Stimulated activated CD8-positive, alpha-beta memory T cell treated with anti-CD3 and anti-CD28 coated beads, Interleukin-15, amount 100 ng/mL, for 1 hour (primary cell): ENCODE data around the gene SARNP.
"Not testable (repeated sequence)": the region's sequence is repeated elsewhere in the genome, so short reads cannot be mapped to it uniquely, and the experiment has no call there.

Experiments used
- DNase-seq: peaks from one replicate; pipeline ENCODE4 v3.0.0-alpha.2; 2020; ENCODE audit warnings: low read depth

Gene SARNP

DNA sequence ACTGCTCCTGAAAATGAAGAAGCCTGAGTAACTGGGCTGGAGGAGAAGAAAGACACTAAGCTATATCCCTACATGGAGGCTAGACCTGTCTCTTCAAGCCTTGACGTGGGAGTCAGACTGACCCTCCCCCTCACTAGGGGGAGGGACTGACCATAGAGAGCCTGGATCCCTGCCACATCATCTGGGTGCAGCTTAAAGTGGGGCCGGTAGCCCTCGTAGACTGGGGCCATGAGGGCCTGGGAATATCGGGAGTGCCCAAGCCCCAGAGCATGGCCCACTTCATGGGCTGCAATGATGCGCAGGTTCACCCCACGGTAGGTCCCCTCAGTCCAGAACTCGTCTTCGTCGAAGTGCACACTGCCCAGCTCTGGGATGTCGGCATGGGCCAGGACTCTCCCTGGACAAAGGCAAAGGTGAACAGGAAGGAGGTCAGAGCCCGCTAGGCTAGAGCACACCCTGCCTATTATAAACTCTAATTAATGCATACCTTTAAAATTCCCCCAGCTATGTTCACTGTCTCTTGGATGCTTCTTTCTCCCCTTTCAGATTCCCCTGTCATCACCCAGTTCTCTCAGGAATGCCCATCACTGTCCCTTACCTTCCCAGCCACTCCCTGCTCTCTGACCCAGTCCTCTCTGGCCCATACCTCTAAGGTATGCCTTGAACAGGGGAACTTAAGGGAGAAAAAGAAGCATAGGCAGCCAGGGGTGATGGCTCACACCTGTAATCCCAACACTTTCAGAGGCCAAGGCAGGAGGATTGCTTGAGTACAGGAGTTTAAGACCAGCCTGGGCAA lies 22.0 kb upstream of the SARNP start:
- no peak for DNase-seq

GRCh38 chr12:55838361-55838760 lies 20.8 kb upstream of the SARNP start:
- DNase-seq, result no peak

DNA sequence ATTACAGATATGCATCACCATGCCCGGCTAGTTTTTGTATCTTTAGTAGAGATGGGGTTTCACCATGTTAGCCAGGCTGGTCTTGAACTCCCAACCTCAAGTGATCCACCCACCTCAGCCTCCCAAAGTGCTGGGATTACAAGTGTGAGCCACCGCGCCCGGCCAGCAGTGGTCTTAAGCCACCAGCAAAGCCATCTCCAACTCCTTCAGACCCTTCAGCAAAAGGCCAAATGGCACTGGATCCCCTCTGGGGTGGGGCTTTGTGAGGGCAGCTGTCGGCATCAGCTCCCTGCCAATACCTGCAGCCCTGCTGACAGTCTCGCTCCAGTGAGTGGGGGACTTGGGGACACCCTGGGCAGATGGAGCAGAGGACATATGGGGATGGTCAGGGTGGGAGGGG lies 16.9 kb upstream of the SARNP start:
- not testable (repeated sequence) for DNase-seq

DNA sequence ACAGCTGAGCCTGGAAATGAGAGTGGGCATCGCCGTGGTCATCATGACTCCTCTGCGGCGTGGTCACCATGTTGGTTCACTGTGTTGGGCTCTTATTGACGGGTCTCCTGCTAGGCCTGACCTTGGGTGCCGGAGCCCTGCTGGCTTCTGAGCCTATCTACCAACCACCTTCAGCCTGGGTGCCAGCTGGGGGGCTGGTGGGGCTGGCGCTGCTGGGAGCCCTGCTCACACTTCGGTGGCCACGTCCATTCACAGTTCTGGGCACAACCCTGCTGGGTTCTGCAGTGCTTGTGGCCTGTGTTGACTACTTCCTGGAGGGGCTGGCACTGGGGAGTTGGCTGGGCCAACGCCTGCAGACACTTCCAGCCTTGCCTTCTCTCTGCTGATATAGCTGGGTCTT lies 15.5 kb upstream of the SARNP start:
- DNase-seq, result no peak

DNA sequence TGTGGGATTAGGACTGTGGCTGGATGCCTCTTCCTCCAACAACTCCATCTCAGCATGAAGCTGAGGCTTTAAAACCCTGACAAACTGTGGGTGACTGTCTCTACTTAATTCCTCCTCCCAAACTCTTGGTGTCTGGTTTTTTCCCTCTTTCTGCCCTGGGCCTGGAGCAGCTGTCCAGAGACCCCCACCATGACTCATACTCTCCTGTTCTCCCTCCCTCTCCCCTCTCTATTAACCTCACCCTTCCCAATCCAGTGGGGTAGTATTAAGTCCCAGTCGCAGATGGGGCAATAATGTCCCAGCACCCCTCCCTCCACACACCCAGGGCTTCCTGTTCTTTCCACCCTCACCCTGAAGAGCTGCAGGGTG lies 13.9 kb upstream of the SARNP start:
- no peak for DNase-seq

GRCh38 chr12:55830601-55831446 lies 13.3 kb upstream of the SARNP start:
- DNase-seq, result peak; percentile 25

- no peak for DNase-seq
Observed at GRCh38 chr12:55829967-55830600, 12.6 kb upstream of the SARNP start.

GRCh38 chr12:55828357-55828756 lies 10.8 kb upstream of the SARNP start:
- no peak for DNase-seq

- no peak for DNase-seq
Observed at GRCh38 chr12:55827806-55828205, 10.3 kb upstream of the SARNP start.

DNA sequence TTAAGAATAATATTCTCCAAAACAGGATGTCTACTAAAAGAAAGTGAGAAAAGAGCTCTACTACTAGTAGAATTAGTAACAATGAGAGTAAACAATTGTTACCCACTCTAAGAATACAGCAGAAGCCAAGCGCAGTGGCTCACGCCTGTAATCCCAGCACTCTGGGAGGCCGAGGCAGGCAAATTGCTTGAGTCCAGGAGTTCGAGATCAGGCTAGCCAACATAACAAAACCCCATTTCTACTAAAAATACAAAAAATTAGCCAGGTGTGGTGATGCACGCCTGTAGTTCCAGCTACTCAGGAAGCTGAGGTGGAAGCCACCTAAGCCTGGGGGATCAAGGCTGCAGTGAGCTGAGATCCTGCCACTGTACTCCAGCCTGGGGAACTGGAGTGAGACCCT lies 7.2 kb upstream of the SARNP start:
- DNase-seq, result no peak

- no peak for DNase-seq
Observed at GRCh38 chr12:55823419-55823818, 5.9 kb upstream of the SARNP start.

DNA sequence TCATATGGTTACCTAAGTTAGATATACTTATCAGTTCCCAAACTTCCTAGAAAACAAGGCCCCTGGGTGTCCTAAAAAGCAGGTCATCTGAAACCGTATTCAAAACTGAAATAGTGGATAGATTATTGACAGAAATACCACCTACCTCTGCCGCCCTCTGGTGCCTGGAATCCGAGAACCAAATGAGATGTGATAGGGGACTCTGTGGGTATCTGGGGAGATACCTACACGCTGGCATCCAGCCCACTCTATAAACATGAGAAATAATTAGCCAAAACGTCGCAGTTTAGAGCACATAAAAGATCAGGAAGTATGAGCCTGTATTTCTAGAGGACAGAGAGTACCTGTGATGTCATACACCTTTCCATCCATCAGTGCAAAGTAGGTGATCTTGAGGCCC lies 4.7 kb upstream of the SARNP start:
- DNase-seq, result no peak

- DNase-seq, result no peak
Observed at GRCh38 chr12:55820679-55821078, 3.2 kb upstream of the SARNP start.

DNA sequence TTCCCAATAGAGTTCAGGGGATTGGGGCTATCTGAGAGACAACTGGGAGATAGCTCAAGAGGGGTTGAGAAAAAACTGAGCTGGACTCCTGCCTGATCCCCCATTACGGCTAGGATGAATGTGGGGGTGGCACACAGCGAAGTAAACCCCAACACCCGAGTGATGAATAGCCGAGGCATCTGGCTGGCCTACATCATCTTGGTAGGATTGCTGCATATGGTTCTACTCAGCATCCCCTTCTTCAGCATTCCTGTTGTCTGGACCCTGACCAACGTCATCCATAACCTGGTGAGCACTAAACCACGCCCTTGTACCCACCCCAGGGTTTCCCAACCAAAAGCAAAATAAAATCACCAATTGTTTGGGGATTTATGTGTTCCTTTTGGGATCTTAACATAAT lies 1.4 kb upstream of the SARNP start:
- no peak for DNase-seq

DNA sequence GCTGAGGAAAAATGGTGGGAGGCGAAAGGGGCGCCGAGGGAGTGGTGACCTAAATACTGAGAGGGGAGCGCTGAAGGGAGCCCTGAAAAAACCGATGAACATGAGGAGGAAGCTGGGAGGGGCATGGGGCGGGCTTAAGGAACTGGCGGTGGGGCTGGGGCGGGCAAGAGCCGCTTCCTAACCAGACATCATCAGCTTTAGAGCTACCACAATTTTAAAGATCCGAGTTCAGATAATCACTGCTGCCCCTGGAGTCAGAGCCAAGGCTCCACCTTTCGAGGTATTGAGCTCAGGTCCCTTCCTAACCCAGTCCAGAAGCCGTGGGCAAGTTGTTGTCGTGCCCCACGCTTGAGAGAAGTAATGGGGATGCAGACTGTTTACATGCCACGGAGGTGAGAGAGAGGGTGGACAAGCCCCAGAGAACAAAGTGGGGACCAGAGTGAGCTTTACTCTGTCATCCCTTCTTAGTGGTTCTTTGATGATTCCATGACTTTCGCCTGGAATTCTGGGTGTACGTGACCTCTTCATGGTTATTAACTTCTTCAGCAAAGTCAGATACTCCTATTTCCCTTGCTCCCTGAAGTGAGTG lies 710 bp upstream of the SARNP start:
- DNase-seq, result no peak

DNA sequence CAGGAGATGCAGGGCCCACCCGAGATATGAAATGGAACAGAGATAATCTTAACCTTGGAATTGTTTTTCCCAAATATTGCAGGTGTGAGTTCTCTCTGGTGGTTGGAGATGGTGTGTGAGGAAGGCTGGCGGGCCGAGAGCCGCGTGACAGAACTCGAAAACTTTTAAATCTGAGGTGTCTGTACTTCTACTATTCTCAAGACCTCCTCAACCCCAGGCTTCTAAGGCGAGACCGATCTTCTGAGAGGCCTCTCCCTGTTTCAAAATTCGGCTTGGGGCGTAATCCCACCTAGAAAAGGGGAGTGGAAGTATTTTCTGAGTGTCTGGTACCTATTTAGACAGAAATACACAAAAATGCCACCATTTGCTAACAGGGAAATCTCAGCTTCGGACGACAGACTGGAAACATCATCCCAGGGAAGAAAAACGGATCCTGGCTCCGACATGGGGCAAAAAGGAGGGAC lies 611 bp downstream of the SARNP start:
- no peak for DNase-seq

GRCh38 chr12:55815473-55815872 lies 2.1 kb downstream of the SARNP start:
- no peak for DNase-seq

DNA sequence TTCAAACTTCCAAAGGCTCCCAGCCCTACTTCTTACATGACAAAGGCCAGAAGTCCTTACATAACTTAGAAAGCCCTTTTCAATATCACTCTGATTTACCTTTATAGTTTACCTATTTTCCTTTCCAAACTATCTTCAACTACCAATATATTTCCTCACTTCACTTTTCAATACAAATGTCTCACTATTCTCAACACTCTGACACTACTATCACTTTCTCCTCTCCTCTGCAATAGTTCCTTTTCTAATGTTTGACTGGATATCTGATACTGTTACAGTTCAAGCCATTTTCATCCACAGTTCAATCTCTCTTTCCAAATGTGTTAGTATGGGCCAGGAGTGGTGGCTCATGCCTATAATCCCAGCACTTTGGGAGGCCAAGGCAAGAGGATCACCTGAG lies 3.3 kb downstream of the SARNP start:
- no peak for DNase-seq

DNA sequence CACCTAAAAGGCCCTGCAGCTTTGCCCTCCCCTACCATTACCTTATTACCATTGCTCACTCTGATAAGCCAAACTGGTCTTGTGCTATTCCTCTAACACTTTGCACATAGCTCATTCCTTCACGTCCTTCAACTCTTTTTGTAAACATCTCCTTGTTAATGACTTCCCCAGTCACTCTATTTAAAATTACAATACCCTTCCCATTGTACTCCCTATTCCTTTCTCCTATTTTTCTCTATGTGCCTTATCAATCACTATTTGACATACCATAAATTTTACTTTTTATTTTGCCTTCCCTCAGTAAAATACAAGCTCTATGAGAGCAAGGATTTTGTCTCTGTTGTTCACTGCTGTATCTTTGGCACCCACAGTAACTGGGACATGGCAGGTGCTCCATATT lies 5.4 kb downstream of the SARNP start:
- no peak for DNase-seq

DNA sequence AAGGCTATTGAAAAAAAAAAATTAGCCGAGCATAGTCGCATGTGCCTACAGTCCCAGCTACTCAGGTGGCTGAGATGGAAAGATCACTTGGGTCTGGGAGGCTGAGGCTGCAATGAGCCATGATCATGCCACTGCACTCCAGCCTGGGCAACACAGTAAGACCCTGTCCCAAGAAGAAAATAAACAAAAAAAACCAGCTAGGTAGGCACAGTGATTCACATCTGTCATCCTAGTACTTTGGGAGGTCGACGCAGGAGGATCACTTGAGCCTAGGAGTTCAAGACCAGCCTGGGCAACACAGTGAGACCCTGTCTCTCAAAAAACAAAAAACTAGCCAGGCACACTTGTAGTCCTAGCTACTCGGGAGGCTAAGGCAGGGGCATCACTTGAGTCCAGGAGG lies 8.2 kb downstream of the SARNP start:
- no peak for DNase-seq

DNA sequence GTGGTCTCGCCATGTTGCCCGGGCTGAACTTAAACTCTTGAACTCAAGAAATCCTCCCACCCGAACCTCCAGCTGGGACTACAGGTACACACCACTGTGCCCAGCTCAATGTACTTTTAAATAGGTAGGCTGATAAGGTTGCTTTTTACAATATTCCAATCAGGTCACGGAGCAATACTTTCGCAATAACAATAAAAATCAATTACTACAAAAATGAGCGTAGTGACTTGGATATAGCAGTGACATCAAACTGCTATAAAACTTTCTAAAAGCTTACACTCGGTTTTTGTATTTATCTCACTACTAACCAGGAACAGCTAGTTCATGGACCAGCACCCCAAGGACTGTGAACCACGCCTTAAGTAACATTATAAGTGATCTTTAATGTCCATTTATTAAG lies 10.5 kb downstream of the SARNP start:
- DNase-seq, result no peak

GRCh38 chr12:55797550-55797949 lies 20.0 kb downstream of the SARNP start:
- no peak for DNase-seq

- DNase-seq, result no peak
Observed at GRCh38 chr12:55797068-55797467, 20.5 kb downstream of the SARNP start.
